Neural cell (in vitro differentiated cells): ENCODE measurements around the gene OR6P1.

Experiments
- EP300 ChIP-seq: fragments of 450-650 bp; conservative IDR thresholded peaks from 2 replicates; pipeline ENCODE4 v1.6.1; 2014; ENCODE audit warnings: antibody characterized with exemption, mild to moderate bottlenecking, moderate library complexity; ENCODE audit not compliant: poor library complexity, severe bottlenecking
- EZH2 ChIP-seq: fragments of 200-600, 300-800 bp; shearing (Covaris generic), sonication (generic); IDR thresholded peaks from 2 replicates; pipeline ENCODE4 v1.6.1; 2014; ENCODE audit warnings: antibody characterized with exemption, low read length, borderline replicate concordance, mild to moderate bottlenecking; ENCODE audit not compliant: insufficient read depth, poor library complexity, severe bottlenecking
- POLR2AphosphoS5 ChIP-seq: IDR thresholded peaks from 2 replicates; pipeline ENCODE4 v1.6.1; 2012
- RAD21 ChIP-seq: fragments of 450-650 bp; conservative IDR thresholded peaks from 2 replicates; pipeline ENCODE4 v1.6.1; 2014; ENCODE audit warnings: antibody characterized with exemption, mild to moderate bottlenecking, moderate library complexity
- SMC3 ChIP-seq: fragments of 450-650 bp; conservative IDR thresholded peaks from 2 replicates; pipeline ENCODE4 v1.6.1; 2014; ENCODE audit warnings: antibody characterized with exemption, mild to moderate bottlenecking, moderate library complexity; ENCODE audit not compliant: poor library complexity
- TAF1 ChIP-seq: IDR thresholded peaks from 2 replicates; pipeline ENCODE4 v1.6.1; 2012; ENCODE audit warnings: low read depth
- TF ChIP-seq, protein P1 (sequence below): fragments of 450-650 bp; IDR thresholded peaks from 2 replicates; pipeline ENCODE4 v1.5.1; 2014; ENCODE audit warnings: antibody characterized with exemption, mild to moderate bottlenecking, moderate library complexity; ENCODE audit not compliant: poor library complexity, severe bottlenecking
- TF ChIP-seq, protein P2 (sequence below): IDR thresholded peaks from 2 replicates; pipeline ENCODE4 v1.6.1; 2012; ENCODE audit warnings: borderline replicate concordance

DNA sequence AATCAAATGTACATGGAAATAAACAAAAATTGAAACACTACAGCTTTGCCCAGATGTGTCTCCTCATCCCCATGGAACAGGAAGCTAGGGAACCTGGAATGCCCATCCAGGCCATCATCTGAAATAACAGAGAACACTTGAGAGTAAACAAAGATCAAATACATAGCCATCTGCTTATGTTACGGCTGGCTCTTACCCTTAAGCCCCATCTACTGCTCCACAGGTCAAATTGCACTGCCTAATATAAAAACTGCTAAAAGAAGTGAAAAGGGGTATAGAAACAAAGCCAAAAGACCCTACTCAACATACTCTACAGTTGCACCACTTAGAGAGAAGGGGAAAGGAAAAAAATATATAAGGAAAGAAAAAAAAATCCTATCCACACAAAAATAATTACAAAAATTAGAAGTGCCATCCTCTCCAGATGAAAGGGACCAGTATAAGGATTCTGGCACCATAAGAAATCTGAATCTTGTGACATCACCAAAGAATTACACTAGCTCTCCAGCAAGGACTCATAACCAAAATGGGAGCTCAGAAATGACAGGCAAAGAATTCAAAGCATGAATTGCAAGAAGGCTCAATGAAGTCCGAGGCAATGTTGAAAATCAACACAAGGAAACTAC, 43.1 kb downstream of the OR6P1 start:
- TF ChIP-seq, protein P1, sequence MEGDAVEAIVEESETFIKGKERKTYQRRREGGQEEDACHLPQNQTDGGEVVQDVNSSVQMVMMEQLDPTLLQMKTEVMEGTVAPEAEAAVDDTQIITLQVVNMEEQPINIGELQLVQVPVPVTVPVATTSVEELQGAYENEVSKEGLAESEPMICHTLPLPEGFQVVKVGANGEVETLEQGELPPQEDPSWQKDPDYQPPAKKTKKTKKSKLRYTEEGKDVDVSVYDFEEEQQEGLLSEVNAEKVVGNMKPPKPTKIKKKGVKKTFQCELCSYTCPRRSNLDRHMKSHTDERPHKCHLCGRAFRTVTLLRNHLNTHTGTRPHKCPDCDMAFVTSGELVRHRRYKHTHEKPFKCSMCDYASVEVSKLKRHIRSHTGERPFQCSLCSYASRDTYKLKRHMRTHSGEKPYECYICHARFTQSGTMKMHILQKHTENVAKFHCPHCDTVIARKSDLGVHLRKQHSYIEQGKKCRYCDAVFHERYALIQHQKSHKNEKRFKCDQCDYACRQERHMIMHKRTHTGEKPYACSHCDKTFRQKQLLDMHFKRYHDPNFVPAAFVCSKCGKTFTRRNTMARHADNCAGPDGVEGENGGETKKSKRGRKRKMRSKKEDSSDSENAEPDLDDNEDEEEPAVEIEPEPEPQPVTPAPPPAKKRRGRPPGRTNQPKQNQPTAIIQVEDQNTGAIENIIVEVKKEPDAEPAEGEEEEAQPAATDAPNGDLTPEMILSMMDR = peak; percentile 67
- TF ChIP-seq POLR2AphosphoS5 (no peak), SMC3 (peak; percentile 57), EZH2 (no peak), RAD21 (peak; percentile 60), TAF1 (no peak), EP300 (no peak)
- TF ChIP-seq, protein P2, sequence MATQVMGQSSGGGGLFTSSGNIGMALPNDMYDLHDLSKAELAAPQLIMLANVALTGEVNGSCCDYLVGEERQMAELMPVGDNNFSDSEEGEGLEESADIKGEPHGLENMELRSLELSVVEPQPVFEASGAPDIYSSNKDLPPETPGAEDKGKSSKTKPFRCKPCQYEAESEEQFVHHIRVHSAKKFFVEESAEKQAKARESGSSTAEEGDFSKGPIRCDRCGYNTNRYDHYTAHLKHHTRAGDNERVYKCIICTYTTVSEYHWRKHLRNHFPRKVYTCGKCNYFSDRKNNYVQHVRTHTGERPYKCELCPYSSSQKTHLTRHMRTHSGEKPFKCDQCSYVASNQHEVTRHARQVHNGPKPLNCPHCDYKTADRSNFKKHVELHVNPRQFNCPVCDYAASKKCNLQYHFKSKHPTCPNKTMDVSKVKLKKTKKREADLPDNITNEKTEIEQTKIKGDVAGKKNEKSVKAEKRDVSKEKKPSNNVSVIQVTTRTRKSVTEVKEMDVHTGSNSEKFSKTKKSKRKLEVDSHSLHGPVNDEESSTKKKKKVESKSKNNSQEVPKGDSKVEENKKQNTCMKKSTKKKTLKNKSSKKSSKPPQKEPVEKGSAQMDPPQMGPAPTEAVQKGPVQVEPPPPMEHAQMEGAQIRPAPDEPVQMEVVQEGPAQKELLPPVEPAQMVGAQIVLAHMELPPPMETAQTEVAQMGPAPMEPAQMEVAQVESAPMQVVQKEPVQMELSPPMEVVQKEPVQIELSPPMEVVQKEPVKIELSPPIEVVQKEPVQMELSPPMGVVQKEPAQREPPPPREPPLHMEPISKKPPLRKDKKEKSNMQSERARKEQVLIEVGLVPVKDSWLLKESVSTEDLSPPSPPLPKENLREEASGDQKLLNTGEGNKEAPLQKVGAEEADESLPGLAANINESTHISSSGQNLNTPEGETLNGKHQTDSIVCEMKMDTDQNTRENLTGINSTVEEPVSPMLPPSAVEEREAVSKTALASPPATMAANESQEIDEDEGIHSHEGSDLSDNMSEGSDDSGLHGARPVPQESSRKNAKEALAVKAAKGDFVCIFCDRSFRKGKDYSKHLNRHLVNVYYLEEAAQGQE = no peak
